NCI-H2081 treated with DMSO at 0.1 percent for 48 hours (cell line): ENCODE results near the gene PALM3.

Source experiments
- DNase-seq: peaks from one replicate; lab custom pipeline; 2025; lab: John Stamatoyannopoulos, UW

PALM3 gene

DNA sequence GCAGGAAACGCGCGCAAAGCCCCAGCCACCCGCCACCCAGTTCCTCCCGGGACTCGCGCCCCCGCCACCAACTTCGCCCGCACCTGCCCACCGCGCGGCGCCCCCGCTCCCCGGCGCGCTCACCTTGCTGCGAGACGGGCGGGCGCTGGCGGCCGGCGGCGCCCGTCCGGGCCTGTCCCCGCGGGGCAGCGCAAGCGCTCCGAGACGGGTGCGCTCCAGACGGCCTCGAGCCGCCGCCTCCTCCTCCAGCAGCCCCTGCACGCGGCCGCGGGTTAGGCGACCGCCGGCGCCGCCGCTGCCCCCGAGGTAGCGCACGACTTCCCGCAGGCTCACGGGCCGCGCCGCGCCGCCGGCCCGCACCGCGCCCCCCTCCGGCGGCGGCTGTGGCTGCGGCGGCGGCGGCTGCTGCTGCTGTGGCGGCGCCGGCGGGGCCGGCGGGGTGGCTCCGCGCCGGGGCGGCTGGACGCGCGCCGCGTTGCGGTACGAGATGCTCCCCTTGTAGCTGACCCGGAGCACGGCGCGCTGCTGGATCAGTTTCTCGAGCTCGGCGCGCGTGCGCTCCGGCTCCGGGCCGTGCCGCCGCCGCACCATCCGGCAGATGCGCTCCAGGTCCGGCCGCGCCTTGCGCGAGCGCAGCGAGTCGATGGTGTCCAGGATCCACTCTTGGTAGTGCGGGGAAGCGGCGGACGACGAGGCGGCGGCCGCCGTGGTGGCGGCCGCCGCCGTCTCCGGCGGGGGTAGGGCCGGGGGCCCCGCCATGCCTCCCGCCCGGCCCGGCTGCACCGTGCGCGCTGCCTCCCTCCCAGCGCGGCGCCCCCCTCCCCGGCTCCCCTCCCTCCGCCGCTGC, 28.0 kb upstream of the PALM3 start:
- no peak for DNase-seq

DNA sequence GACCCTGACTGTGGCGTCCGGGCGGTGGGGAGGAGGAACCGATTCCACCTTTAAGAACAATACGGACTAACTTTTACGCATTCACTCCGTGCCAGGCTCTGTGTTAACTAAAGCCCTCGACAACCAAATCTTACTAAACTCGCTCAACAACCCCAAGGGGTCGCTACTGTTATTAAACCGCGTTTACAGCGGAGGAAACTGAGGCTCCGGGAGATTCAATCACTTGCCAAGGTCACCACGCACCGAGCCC, 27.5 kb upstream of the PALM3 start:
- DNase-seq: no peak

DNA sequence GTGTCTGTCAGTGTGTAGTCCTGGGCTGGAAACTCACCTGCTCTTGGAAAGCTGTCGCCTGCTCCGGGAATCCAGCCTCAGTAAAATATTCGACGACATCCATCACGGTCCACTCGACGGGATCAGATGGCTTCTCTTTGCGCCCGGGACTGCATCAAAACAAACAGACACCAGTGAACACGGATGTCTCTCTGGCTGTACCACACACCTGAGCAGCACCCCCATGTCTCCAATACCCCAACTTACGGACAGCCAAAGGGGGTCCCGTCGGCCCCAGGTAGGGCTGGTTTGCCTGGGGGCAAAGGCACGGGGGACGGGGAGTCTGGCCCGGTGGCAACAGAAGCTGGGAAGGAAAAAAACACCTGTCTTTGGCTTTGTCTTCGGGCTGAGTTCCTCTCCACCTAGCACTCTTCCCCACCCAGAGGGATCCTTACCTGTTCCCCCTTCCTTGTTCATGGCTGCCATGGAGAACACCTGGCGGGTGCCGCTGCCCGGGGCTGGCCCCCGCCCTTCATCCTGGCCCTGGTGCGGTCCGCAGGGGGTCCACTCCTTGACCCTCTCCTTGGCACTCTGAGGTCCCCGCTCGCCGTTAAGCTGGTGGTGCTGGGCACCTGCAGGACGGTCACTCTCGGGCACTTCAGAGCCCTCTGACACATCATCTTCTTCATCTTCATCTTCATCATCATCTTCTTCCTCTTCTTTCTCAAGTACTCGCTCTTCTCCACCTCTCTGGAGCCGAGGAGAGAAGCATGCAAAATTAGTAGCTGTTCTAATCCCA, 26.9 kb upstream of the PALM3 start:
- DNase-seq: no peak

DNA sequence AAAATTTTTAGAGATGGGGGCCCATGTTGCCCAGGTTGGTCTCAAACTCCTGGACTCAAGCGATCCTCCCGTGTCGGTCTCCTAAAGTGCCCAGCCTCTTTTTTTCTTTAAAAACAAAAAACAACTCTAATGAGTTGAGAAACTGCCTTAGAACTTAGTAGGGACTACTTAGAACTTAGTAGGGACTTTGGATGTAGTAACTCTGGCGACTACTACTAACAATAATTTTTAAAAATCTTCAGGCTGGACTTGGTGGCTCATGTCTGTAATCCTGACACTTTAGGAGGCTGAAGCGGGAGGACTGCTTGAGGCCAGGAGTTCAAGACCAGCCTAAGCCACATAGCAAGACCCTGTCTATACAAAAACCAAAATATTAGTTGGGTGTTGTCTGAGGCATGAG, 24.2 kb upstream of the PALM3 start:
- DNase-seq: no peak

DNA sequence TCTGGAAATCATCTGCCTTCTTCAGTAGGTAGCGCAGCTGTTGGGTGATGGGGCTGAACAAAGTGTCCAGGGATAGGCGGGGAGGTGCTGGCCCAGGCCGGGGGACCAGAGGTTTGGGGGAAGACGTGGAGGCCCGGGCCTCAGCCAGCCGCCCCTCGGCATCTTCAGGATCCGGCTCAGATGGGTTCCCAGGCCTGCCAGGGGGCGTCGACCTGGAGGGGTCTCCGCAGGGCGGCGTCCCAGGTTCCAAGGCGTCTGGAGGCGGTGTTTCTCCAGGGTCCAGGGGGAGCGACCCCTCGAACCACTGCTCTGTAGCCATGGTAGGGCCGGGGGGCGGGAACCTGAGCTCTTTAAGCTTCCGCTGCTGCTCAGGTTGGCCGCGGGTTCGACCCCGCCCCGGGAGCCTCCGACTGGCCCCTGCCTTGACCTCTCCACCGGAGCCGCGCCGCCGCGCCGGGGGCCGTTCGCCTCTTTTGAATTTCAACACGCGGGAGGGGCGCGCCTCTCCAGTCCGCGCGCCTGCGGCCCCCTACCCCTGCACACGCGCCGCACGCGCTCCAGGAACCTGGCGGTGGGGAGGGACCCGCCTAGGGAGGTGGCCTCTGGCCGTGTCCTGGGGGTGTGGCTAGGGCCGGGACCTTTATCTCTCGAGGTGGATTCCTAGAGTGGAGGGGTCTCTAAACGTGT, 23.6 kb upstream of the PALM3 start, which contains the start of gene C19orf67:
Gene C19orf67 (minus strand): TSS at position 475 of the 687 bp plus-strand sequence. CDS start 156 bp downstream, at position 319.
- DNase-seq: no peak

DNA sequence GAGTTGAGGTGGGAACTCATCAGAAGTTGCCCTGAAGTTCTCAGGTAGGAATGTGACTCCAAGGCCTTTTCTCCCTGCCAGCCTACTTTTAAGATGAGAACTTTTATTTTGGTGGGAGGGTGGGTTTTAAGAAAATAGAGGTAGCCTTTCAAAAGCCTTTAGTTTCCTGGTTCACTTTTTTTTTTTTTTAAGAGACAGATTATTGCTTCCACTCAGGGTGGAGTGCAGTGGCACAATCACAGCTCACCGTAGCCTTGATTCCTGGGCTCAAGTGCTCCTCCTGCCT, 20.7 kb upstream of the PALM3 start:
- no peak for DNase-seq

DNA sequence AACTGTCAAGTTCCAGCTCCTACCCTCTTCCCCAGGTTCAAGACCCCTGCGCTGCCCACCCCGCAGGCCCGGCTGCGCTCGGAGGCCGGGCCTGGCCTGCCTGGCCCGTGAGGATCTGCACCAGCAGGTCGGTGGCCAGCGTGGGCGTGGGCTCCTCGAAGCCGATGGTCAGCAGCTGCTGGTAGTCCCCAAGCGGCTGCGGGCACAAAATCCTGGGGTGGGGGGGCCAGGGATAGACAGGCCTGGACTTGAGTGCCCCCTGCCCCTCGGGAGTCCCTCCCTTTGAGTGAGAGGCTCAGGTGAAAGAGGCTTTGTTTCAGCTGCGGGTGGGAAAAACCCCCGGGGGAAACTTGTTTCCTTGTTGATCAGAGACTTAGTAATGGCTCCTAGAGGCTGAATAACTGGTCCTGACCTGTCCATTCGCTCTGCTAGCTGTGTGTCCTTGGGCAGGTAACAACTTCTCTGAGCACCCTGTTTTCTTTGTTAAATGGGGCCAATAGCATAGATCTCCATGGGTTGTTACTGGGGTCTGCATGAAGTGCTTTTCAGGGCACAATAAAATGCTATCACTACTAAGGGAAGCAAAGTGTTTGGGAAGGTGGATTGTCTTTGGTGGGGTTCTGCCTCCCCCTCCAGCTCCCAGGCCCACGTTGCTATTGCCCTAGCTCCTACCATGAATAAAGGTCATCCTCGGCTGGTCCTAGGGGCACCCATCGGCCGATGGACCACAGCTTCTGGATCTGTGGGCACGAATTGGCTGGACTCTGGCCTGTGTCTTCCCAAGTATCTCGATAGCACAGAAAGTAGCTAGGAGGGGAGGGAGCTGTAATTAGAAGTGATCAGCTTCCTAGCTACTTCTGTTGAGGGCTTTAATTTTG, 20.2 kb upstream of the PALM3 start:
- DNase-seq: no peak

DNA sequence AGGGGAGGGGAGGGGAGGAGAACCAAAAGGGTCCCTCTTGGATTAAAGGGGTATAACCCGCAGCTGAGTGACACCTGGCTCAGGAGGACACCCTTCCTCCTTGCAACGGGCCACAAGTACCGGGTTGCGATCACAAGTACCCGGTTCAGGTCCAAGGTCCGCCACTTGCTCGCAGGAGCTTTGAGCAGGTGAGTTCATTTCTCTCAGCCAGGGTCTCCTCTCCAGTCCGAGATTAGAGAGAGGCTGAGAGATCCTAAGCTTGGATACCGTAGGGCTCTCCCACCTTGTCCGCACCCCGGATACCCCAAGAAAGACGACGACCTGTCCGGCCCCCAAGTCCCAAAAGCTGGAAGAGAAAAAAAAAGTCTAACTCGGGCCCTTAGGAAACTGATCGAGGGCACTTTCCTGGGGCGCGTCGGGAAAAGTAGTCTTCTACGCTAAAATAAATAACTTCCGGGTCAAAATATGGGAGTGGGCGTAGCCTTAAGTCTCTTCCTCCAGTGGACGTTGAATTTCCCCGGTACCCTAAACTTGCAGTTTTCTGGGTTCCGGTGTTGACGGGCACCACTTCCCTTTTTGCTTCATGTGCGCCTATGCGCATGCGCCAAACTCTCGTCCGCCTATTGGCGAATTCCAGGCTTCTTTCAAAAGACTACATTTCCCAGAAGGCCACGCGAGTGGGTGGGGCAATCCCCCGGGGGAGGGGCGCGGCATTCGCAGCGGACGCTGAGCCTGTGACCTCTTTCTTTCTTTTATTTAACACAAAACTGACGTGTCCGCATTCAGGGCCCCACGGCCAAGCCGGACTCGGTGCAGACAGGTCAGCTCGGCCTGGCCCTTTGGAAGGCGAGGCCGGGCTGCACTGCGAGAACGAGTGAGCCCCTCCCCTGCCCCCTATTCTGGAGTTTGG, 19.3 kb upstream of the PALM3 start:
- DNase-seq: peak; percentile 96

DNA sequence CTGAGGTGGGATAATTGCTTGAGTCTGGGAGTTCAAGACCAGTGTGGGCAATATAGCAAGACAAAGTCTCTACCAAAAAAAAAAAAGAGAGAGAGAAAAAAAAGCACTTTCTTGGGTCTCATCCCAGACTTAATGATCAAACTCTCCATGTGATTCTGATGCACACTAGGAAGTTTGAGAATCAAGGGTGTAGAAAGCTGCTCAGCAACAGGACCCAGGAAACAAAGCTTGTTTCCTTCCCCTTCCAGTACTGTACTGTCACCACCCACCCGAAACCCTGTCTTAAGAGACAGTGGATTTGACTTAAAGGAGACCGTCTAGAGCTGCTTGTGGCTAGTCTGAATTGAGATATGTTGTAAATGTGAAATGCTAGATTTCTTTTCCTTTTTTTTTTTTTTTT, 16.5 kb upstream of the PALM3 start:
- no peak for DNase-seq

DNA sequence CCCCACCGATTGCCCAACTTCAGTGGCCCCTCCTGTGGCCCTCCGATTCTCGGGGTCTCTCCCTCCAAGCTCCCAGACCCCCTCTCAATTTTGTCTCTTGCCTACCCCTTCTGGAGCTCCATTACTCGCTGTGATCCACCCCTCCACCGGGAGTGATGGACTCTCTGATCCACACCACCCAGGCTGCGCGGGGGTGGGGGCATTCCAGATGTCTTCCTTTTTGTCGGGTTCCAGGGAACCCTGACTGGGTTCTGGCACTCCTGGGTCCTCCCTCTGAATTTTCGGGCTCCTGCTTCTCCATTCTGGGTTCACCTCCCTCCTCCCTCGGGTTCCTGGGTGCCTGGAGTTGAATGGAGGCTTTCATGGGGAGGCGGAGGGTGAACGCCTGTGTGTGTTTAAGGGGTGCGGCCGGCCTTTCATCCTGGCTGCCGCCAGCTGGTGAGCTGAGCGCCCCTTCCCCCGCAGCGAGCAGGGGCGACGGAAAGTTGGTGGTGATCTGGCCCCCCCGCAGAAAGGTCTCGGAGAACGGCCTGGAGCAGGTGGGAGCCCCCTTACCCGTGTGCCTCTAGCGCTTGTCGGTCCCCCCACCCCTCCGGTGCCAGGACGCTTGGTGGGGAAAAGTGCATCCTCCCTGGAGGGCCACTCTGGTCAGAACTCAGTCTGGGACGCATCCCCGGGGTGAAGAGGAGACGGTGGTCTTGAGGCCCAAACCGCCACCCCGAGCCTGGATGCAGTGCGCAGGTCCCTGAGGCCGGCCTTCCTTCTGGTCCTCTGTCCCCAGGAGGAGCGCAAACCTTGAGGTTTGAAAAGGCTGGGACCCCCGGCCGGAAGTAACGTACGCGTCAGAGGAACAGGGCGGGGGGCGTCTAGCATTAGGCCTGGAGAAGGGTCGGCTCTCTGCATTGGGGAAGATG, 12.3 kb upstream of the PALM3 start:
- DNase-seq: no peak

DNA sequence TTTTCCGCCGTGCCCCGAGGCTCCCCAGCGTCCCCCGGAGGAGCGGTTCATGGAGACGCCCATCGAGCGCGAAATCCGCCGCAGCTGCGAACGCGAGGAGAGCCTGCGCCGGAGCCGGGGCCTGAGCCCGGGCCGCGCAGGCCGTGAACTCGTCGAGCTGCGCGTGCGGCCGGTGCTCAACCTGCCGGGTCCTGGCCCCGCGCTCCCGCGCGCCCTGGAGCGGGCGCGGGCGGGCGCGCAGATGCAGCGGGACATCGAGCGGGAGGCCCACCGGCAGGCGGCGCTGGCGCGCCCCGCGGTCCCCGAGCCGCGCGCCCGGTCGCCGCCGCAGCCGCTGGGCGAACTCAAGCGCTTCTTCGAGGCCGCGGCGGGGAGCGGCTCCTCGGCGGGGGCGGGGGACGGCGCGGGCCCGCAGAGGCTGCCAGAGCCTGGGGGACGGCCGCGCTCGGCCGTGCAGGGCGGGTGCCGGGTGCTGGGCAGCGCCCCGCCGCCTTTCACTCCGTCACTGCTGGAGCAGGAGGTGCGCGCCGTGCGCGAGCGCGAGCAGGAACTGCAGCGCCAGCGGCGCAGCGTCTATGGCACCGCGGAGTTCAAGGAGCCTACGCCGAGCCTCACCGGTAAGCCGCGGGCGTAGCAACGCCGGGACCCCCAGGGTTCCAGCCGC, 11.5 kb upstream of the PALM3 start:
- DNase-seq: no peak

DNA sequence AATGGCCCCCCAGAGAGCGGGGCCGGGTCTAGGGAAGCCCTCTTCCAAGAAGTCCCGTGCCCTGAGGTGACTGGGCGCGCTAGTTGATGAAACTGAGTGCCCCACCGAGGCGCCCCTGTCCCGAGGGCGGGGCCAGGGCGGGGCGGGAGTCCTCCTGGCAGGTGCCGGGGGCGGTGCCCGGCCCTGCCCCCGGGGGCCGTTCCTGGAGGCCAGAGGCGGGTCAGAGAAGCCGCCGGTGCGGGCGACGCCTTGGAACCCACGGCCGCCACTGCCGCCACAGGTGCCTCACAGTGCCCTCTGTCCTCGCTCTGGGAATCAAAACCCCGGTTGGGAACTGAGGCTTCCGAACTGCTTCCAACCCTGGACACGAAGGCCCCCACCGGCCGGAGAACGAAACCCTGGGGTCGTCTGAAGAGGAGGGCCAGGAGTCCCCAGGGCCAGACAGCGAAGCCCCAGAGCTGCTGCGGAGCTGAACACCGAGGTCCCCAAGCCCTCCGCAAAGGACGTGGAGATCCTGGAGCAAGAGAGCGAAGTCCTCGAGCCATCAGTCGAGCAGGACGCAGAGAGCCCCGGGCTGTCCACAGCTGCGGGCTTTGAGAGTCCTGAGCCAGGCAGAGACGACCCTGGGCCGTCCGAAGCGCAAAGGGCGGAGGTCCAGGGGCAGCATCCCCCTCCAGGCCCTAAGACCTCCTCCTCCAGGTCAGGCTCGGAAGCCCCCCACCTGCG, 10.8 kb upstream of the PALM3 start, which contains the start of gene MISP3:
Gene MISP3 (plus strand): TSS at position 252 of the 726 bp plus-strand sequence. CDS start 524 bp downstream, outside the sequence.
- DNase-seq: no peak

DNA sequence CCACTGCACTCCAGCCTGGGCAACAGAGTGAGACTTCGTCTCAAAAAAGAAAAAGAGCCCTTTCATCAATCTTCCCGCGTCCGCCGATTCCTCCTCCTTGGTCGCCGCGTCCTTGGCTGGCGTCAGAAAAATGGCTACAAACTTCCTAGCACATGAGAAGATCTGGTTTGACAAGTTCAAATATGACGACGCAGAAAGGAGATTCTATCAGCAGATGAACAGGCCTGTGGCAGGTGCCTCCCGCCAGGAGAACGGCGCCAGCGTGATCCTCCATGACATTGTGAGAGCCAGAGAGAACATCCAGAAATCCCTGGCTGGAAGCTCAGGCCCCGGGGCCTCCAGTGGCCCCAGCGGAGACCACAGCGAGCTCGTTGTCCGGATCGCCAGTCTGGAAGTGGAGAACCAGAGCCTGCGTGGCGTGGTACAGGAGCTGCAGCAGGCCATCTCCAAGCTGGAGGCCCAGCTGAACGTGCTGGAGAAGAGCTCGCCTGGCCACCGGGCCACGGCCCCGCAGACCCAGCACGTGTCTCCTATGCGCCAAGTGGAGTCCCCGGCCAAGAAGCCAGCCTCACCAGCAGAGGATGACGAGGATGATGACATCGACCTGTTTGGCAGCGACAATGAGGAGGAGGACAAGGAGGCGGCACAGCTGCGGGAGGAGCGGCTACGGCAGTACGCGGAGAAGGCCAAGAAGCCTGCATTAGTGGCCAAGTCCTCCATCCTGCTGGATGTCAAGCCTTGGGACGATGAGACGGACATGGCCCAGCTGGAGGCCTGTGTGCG, 8.6 kb upstream of the PALM3 start:
- DNase-seq: no peak

DNA sequence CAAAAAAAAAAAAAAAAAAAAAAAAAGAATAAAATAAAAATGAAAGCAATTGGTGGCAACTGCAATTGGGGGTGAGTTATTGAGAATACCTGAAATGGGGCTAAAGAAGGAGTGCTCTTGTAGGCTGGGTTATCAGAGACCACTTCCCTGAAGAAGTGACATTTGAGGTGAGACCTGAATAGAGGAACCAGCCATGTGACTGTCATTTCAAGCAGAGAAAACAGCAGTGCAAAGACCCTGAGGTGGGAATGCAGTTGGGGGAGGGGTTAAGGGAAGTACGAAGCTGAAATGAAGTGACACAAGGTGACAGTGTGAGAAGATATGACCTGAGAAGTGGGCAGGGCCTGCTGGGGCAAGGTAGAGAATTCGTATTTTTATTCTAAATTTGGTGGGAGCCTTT, 4.3 kb upstream of the PALM3 start:
- no peak for DNase-seq

DNA sequence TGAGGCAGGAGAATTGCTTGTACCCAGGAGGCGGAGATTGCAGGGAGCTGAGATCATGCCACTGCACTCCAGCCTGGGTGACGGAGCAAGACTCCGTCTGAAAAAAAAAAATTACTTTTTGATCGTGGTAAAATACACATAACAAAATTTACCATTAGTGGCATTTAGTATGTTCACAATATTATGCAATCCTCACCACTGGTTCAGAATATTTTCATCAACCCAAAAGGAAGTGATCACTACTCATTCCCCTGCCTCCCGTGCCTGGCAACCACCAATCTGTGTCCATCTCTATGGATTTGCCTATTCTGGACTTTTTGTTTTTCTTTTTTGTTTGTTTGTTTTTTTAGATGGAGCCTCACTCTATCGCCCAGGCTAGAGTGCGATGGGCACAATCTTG, 1.2 kb upstream of the PALM3 start:
- no peak for DNase-seq

DNA sequence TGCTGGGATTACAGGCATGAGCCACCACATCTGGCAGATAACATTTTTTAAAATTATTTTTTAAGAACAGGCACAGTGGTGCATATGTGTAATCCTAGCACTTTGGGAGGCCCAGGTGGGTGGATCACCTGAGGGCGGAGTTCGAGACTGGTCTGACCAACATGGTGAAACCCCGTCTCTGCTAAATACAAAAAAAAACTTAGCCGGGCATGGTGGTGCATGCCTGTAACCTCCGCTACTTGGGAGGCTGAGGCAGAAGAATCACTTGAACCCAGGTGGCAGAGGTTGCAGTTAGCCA, 631 bp upstream of the PALM3 start:
- DNase-seq: no peak

DNA sequence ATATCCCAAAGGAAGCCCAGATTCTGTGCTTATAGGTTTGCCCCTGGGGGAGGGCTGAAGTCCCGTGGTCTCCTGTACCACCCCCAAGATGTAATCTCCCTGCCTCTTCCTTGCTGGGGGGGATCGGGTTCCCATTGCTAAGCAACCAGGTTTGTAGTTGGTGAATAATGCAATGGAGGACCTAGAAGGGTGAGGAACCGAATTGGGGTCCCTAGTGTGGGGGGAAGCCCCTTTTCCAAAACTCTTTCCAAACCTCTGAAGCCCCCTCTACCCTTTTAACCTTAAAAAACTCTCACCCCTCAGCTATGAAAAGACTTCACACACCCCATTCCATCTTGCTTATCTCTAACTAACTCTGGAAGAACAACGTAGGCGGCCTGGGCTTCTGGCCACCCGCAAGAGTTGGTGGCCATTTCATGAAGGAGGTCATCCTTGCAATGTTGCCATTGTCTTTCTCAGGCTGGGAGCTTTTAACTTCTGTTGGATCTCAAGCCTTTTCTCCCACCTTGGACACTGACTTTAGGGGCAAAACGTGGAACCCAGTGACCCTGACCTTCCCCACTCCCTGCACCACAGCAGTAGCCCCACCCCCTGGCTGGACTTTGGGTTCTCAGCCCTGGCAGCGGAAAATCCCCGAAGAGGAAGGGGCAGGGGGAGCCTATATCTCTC, 661 bp downstream of the PALM3 start:
- DNase-seq: no peak
